GM12878 (cell line): ENCODE results near the gene HCAR1.
"Not testable (repeated sequence)": the region's sequence is repeated elsewhere in the genome, so short reads cannot be mapped to it uniquely, and the experiment has no call there.

Experiments
- CTCF ChIP-seq, 3 experiments: IDR thresholded peaks in 2 of 3; conservative IDR thresholded peaks in 1 of 3; 2 replicates each; pipeline ENCODE4 v1.5.1; 2011; ENCODE audit warnings: low read depth in 3 of 3, low read length in 3 of 3, mild to moderate bottlenecking in 3 of 3, control low read depth in 2 of 3, moderate library complexity in 2 of 3, inconsistent platforms in 1 of 3, mixed read lengths in 1 of 3; ENCODE audit not compliant: control insufficient read depth in 2 of 3, insufficient read depth in 1 of 3; ENCODE audit errors: extremely low read depth in 1 of 3
- IKZF1 ChIP-seq: fragments of 450-650 bp; conservative IDR thresholded peaks from 2 replicates; pipeline ENCODE4 v1.6.1; 2017; ENCODE audit warnings: antibody characterized with exemption, mild to moderate bottlenecking
- MXI1 ChIP-seq: fragments of 150-350 bp; IDR thresholded peaks from 2 replicates; pipeline ENCODE4 v1.6.1; 2011; ENCODE audit warnings: low read depth, mild to moderate bottlenecking, inconsistent platforms, low read length, improper control_type of control experiment
- POLR2A ChIP-seq: IDR thresholded peaks from 2 replicates; pipeline ENCODE4 v1.6.1; 2011; ENCODE audit warnings: low read depth, mild to moderate bottlenecking, low read length
- POLR2AphosphoS2 ChIP-seq: IDR thresholded peaks from 2 replicates; pipeline ENCODE4 v1.6.1; 2011; ENCODE audit warnings: low read depth, mild to moderate bottlenecking, low read length, improper control_type of control experiment, moderate library complexity
- POLR2AphosphoS5 ChIP-seq: IDR thresholded peaks from 2 replicates; pipeline ENCODE4 v1.6.1; 2011; ENCODE audit warnings: mild to moderate bottlenecking, low read length, inconsistent platforms

- not testable (repeated sequence) for TF ChIP-seq MXI1; IKZF1; CTCF (IDR thresholded peaks at IDR 0.05 in 2 of 3, conservative IDR thresholded peaks at IDR 0.05 in 1 of 3; ENCODE audit: control insufficient read depth in 2 of 3, extremely low read depth in 1 of 3, insufficient read depth in 1 of 3, low read depth in 3 of 3, low read length in 3 of 3); POLR2A; POLR2AphosphoS5; POLR2AphosphoS2
These were observed 20.3 kb downstream of the HCAR1 start for GRCh38 chr12:122710341-122710740.
